ENCODE data around the gene DTNB.

DTNB gene

GRCh38 chr2:25701801-25702200 is 28.4 kb upstream of the DTNB start:
- H3K9ac ChIP-seq (ENCODE audit: low read depth in 1 of 2, low read length in 2 of 2): no peak overlapping the region
- no peaks in the 10 kb centered on the region for H3K9me3 ChIP-seq (ENCODE audit: control insufficient read depth in 2 of 2, low read length in 2 of 2)

DNA sequence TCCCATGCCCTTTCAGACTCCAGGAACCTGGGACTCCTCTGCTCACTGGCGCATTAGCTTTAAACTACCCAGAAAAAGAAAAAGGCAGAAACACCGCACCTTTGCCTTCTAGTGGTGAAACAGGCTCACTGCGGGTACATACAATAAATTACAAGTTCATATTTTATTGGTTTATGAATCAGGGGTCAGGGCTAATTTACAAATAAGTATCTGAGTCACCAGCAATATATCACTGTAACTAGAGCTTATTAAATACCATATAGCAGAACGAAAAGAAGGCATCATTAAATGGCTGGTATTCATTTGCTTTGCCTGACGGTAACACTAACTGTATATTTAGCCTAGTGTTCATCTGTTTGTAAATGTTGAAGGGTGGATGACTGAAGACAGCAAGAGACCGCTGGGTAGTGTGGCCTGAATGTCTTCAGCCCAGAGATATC is 26.9 kb upstream of the DTNB start:
- H3K9ac ChIP-seq (ENCODE audit: low read depth in 1 of 2, low read length in 2 of 2): no peak overlapping the region
- no peaks in the 10 kb centered on the region for H3K4me1 ChIP-seq (ENCODE audit: control insufficient read depth in 2 of 2, insufficient read depth in 2 of 2, low read length in 2 of 2)
- H3K27ac ChIP-seq (ENCODE audit: low read depth in 2 of 2, low read length in 2 of 2): no peak overlapping the region
- no peaks in the 10 kb centered on the region for H3K9me3 ChIP-seq (ENCODE audit: control insufficient read depth in 2 of 2, low read length in 2 of 2)
- no peaks in the 10 kb centered on the region for H3K36me3 ChIP-seq (ENCODE audit: control insufficient read depth in 2 of 2, insufficient read depth in 2 of 2, low read length in 2 of 2)
- no peak overlapping the region for H3K4me3 ChIP-seq (ENCODE audit: low read length in 2 of 2)
- H3K27me3 ChIP-seq (ENCODE audit: control insufficient read depth in 2 of 2, insufficient read depth in 2 of 2, low read length in 2 of 2): peaks cover 2 to 5% of the 10 kb centered on the region in 2 donors

More at GRCh38 chr2:25701801-25702200, 28.4 kb upstream of the DTNB start:
- Histone ChIP-seq H3K4me3 (ENCODE audit: low read length in 2 of 2) (no peak overlapping the region), H3K36me3 (ENCODE audit: control insufficient read depth in 2 of 2, insufficient read depth in 2 of 2, low read length in 2 of 2) (no peaks in the 10 kb centered on the region), H3K4me1 (ENCODE audit: control insufficient read depth in 2 of 2, insufficient read depth in 2 of 2, low read length in 2 of 2) (no peaks in the 10 kb centered on the region), H3K27me3 (ENCODE audit: control insufficient read depth in 2 of 2, insufficient read depth in 2 of 2, low read length in 2 of 2) (peaks cover 2 to 5% of the 10 kb centered on the region in 2 donors), H3K27ac (ENCODE audit: low read depth in 2 of 2, low read length in 2 of 2) (no peak overlapping the region)

- Histone ChIP-seq H3K9me3 (ENCODE audit: control insufficient read depth in 2 of 2, low read length in 2 of 2) (no peaks in the 10 kb centered on the region), H3K36me3 (ENCODE audit: control insufficient read depth in 2 of 2, insufficient read depth in 2 of 2, low read length in 2 of 2) (no peaks in the 10 kb centered on the region), H3K4me1 (ENCODE audit: control insufficient read depth in 2 of 2, insufficient read depth in 2 of 2, low read length in 2 of 2) (no peaks in the 10 kb centered on the region), H3K27me3 (ENCODE audit: control insufficient read depth in 2 of 2, insufficient read depth in 2 of 2, low read length in 2 of 2) (peaks cover 2 to 5% of the 10 kb centered on the region in 2 donors), H3K9ac (ENCODE audit: low read depth in 1 of 2, low read length in 2 of 2) (no peak overlapping the region), H3K27ac (ENCODE audit: low read depth in 2 of 2, low read length in 2 of 2) (no peak overlapping the region), H3K4me3 (ENCODE audit: low read length in 2 of 2) (no peak overlapping the region)
These were observed 25.8 kb upstream of the DTNB start for GRCh38 chr2:25699216-25699615.

DNA sequence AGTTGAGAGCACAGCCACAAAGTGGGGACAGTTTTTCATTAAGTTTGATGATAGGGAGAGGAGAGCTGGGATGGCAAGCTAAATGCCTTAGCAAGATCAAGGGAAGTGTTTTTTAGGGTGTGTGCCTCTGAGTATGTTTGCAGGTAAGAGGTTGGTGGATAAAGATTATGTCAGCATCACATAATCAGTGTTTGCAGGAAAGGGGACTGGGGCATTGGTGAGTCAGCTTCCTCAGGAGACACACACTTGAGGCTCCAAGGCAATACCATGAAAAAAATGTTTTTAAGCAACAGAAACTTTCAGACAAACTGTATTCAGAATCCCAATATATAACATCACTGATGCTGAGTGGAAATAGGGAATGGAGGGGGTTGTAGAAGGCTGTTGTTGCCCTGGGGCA is 25.4 kb upstream of the DTNB start:
- H3K4me3 ChIP-seq (ENCODE audit: low read length in 2 of 2): no peak overlapping the region
- H3K27ac ChIP-seq (ENCODE audit: low read depth in 2 of 2, low read length in 2 of 2): no peak overlapping the region
- no peaks in the 10 kb centered on the region for H3K9me3 ChIP-seq (ENCODE audit: control insufficient read depth in 2 of 2, low read length in 2 of 2)
- H3K36me3 ChIP-seq (ENCODE audit: control insufficient read depth in 2 of 2, insufficient read depth in 2 of 2, low read length in 2 of 2): no peaks in the 10 kb centered on the region
- H3K9ac ChIP-seq (ENCODE audit: low read depth in 1 of 2, low read length in 2 of 2): no peak overlapping the region
- peaks cover 2 to 5% of the 10 kb centered on the region in 2 donors for H3K27me3 ChIP-seq (ENCODE audit: control insufficient read depth in 2 of 2, insufficient read depth in 2 of 2, low read length in 2 of 2)
- no peaks in the 10 kb centered on the region for H3K4me1 ChIP-seq (ENCODE audit: control insufficient read depth in 2 of 2, insufficient read depth in 2 of 2, low read length in 2 of 2)

GRCh38 chr2:25697559-25698341 is 24.4 kb upstream of the DTNB start:
- Histone ChIP-seq H3K9ac (ENCODE audit: low read depth in 1 of 2, low read length in 2 of 2) (no peak overlapping the region), H3K27me3 (ENCODE audit: control insufficient read depth in 2 of 2, insufficient read depth in 2 of 2, low read length in 2 of 2) (peaks cover 2 to 5% of the 10 kb centered on the region in 2 donors), H3K4me1 (ENCODE audit: control insufficient read depth in 2 of 2, insufficient read depth in 2 of 2, low read length in 2 of 2) (no peaks in the 10 kb centered on the region), H3K4me3 (ENCODE audit: low read length in 2 of 2) (no peak overlapping the region), H3K9me3 (ENCODE audit: control insufficient read depth in 2 of 2, low read length in 2 of 2) (no peaks in the 10 kb centered on the region), H3K27ac (ENCODE audit: low read depth in 2 of 2, low read length in 2 of 2) (no peak overlapping the region), H3K36me3 (ENCODE audit: control insufficient read depth in 2 of 2, insufficient read depth in 2 of 2, low read length in 2 of 2) (no peaks in the 10 kb centered on the region)

- Histone ChIP-seq H3K9ac (ENCODE audit: low read depth in 1 of 2, low read length in 2 of 2) (no peak overlapping the region), H3K4me1 (ENCODE audit: control insufficient read depth in 2 of 2, insufficient read depth in 2 of 2, low read length in 2 of 2) (no peaks in the 10 kb centered on the region), H3K27me3 (ENCODE audit: control insufficient read depth in 2 of 2, insufficient read depth in 2 of 2, low read length in 2 of 2) (peaks cover under 1 to 5% of the 10 kb centered on the region in 2 donors), H3K9me3 (ENCODE audit: control insufficient read depth in 2 of 2, low read length in 2 of 2) (no peaks in the 10 kb centered on the region), H3K4me3 (ENCODE audit: low read length in 2 of 2) (no peak overlapping the region), H3K36me3 (ENCODE audit: control insufficient read depth in 2 of 2, insufficient read depth in 2 of 2, low read length in 2 of 2) (no peaks in the 10 kb centered on the region), H3K27ac (ENCODE audit: low read depth in 2 of 2, low read length in 2 of 2) (no peak overlapping the region)
These were observed 19.5 kb upstream of the DTNB start for GRCh38 chr2:25692737-25693445.

GRCh38 chr2:25692143-25692542 is 18.8 kb upstream of the DTNB start:
- peaks cover 0 to 2% of the 10 kb centered on the region in 2 donors for H3K27me3 ChIP-seq (ENCODE audit: control insufficient read depth in 2 of 2, insufficient read depth in 2 of 2, low read length in 2 of 2)
- H3K9me3 ChIP-seq (ENCODE audit: control insufficient read depth in 2 of 2, low read length in 2 of 2): no peaks in the 10 kb centered on the region
- H3K4me3 ChIP-seq (ENCODE audit: low read length in 2 of 2): no peak overlapping the region
- H3K4me1 ChIP-seq (ENCODE audit: control insufficient read depth in 2 of 2, insufficient read depth in 2 of 2, low read length in 2 of 2): no peaks in the 10 kb centered on the region
- H3K27ac ChIP-seq (ENCODE audit: low read depth in 2 of 2, low read length in 2 of 2): no peak overlapping the region
- H3K36me3 ChIP-seq (ENCODE audit: control insufficient read depth in 2 of 2, insufficient read depth in 2 of 2, low read length in 2 of 2): no peaks in the 10 kb centered on the region
- H3K9ac ChIP-seq (ENCODE audit: low read depth in 1 of 2, low read length in 2 of 2): no peak overlapping the region

GRCh38 chr2:25690058-25690457 is 16.7 kb upstream of the DTNB start:
- H3K27me3 ChIP-seq (ENCODE audit: control insufficient read depth in 2 of 2, insufficient read depth in 2 of 2, low read length in 2 of 2): no peaks in the 10 kb centered on the region
- H3K4me1 ChIP-seq (ENCODE audit: control insufficient read depth in 2 of 2, insufficient read depth in 2 of 2, low read length in 2 of 2): no peaks in the 10 kb centered on the region
- no peak overlapping the region for H3K27ac ChIP-seq (ENCODE audit: low read depth in 2 of 2, low read length in 2 of 2)
- H3K4me3 ChIP-seq (ENCODE audit: low read length in 2 of 2): no peak overlapping the region
- no peak overlapping the region for H3K9ac ChIP-seq (ENCODE audit: low read depth in 1 of 2, low read length in 2 of 2)
- H3K36me3 ChIP-seq (ENCODE audit: control insufficient read depth in 2 of 2, insufficient read depth in 2 of 2, low read length in 2 of 2): no peaks in the 10 kb centered on the region
- no peaks in the 10 kb centered on the region for H3K9me3 ChIP-seq (ENCODE audit: control insufficient read depth in 2 of 2, low read length in 2 of 2)

- no peaks in the 10 kb centered on the region for H3K36me3 ChIP-seq (ENCODE audit: control insufficient read depth in 2 of 2, insufficient read depth in 2 of 2, low read length in 2 of 2)
- H3K27ac ChIP-seq (ENCODE audit: low read depth in 2 of 2, low read length in 2 of 2): no peak overlapping the region
- H3K4me3 ChIP-seq (ENCODE audit: low read length in 2 of 2): no peak overlapping the region
- H3K27me3 ChIP-seq (ENCODE audit: control insufficient read depth in 2 of 2, insufficient read depth in 2 of 2, low read length in 2 of 2): no peaks in the 10 kb centered on the region
- H3K4me1 ChIP-seq (ENCODE audit: control insufficient read depth in 2 of 2, insufficient read depth in 2 of 2, low read length in 2 of 2): no peaks in the 10 kb centered on the region
- H3K9me3 ChIP-seq (ENCODE audit: control insufficient read depth in 2 of 2, low read length in 2 of 2): no peaks in the 10 kb centered on the region
- H3K9ac ChIP-seq (ENCODE audit: low read depth in 1 of 2, low read length in 2 of 2): no peak overlapping the region
These were observed 14.9 kb upstream of the DTNB start for GRCh38 chr2:25688236-25688635.

- Histone ChIP-seq H3K9ac (ENCODE audit: low read depth in 1 of 2, low read length in 2 of 2) (no peak overlapping the region), H3K4me1 (ENCODE audit: control insufficient read depth in 2 of 2, insufficient read depth in 2 of 2, low read length in 2 of 2) (no peaks in the 10 kb centered on the region), H3K9me3 (ENCODE audit: control insufficient read depth in 2 of 2, low read length in 2 of 2) (no peaks in the 10 kb centered on the region), H3K4me3 (ENCODE audit: low read length in 2 of 2) (no peak overlapping the region), H3K27me3 (ENCODE audit: control insufficient read depth in 2 of 2, insufficient read depth in 2 of 2, low read length in 2 of 2) (no peaks in the 10 kb centered on the region), H3K27ac (ENCODE audit: low read depth in 2 of 2, low read length in 2 of 2) (no peak overlapping the region), H3K36me3 (ENCODE audit: control insufficient read depth in 2 of 2, insufficient read depth in 2 of 2, low read length in 2 of 2) (no peaks in the 10 kb centered on the region)
These were observed 12.4 kb upstream of the DTNB start for GRCh38 chr2:25685741-25686140.
